HepG2 (cell line): Measurements from ENCODE around the gene OCSTAMP. TPM values are rescaled to one million over a fixed set of nuclear protein-coding genes. Genes with fewer than 3 reads are reported as not detected.

Source experiments
- ATAC-seq: fragments of 200-7000 bp; cut with Tn5 transposase; 3 replicates; pipeline ENCODE4 v1.9.1; 2020; ENCODE audit warnings: mild to moderate bottlenecking, moderate library complexity
- BruUV-seq: library from RNA; stranded (reverse); fragments of 400-500 nt; replicated peaks from 2 replicates; lab custom pipeline; 2021; lab: Mats Ljungman, UMichigan
- CTCF ChIA-PET: fragments of 300-600 bp; formaldehyde crosslinking; extraction: SDS; loops from one replicate; lab custom pipeline; 2021; ENCODE audit warnings: low total read pairs, inconsistent platforms, low intra/inter-chr PET ratio; lab: Yijun Ruan, JAX
- POLR2A ChIA-PET: fragments of 350-600 bp; sonication (Branson Sonifier 250); formaldehyde crosslinking; loops from one replicate; lab custom pipeline; 2020; ENCODE audit warnings: antibody characterized with exemption, inconsistent platforms; lab: Yijun Ruan, JAX
- DNase-seq: peaks from one replicate; pipeline ENCODE4 v3.0.0-alpha.2; 2015; ENCODE audit warnings: low spot score
- FAIRE-seq: peaks from 3 replicates; lab custom pipeline; 2011; peaks lifted over from hg19 to GRCh38; lab: Jason Lieb, UNC
- H2AFZ ChIP-seq: one replicate; pipeline ENCODE4 v1.6.1; 2011; ENCODE audit warnings: low read length, inconsistent platforms
- H3K27ac ChIP-seq: fragments of 300-600 bp; 3 replicates; pipeline ENCODE4 v1.8.0; 2011; ENCODE audit warnings: mixed run types, mild to moderate bottlenecking, mixed read lengths, low read length, inconsistent platforms; ENCODE audit not compliant: insufficient read depth; ENCODE audit errors: extremely low read length
- H3K27me3 ChIP-seq, 2 experiments: fragments of 200-600 bp in 1 of 2; 2 replicates in 1 of 2; 3 replicates in 1 of 2; pipeline versions ENCODE4 v1.6.0 to v1.8.0; 2011; ENCODE audit warnings: low read length in 2 of 2, mild to moderate bottlenecking in 2 of 2, moderate library complexity in 2 of 2, inconsistent platforms in 1 of 2; ENCODE audit not compliant: insufficient read depth in 2 of 2, control insufficient read depth in 1 of 2
- H3K36me3 ChIP-seq, 2 experiments: fragments of 200-600 bp in 1 of 2; replicated peaks in 1 of 2; 2 replicates in 1 of 2; 3 replicates in 1 of 2; pipeline versions ENCODE4 v1.5.1 to v1.8.0; 2011; ENCODE audit warnings: low read length in 2 of 2, inconsistent platforms in 1 of 2; ENCODE audit not compliant: insufficient read depth in 2 of 2, control insufficient read depth in 1 of 2
- H3K4me1 ChIP-seq: 2 replicates; pipeline ENCODE4 v1.5.1; 2012; ENCODE audit warnings: low read length, inconsistent platforms; ENCODE audit not compliant: insufficient read depth
- H3K4me2 ChIP-seq: 2 replicates; pipeline ENCODE4 v1.6.0; 2011; ENCODE audit warnings: low read depth, low read length, inconsistent platforms
- H3K4me3 ChIP-seq, 3 experiments: fragments of 200-600 bp in 1 of 3; sonication (generic), shearing (Covaris generic) in 1 of 3; replicated peaks in 1 of 3; 2 replicates each; pipeline ENCODE4 v1.5.1; 2011 to 2016; ENCODE audit warnings: low read length in 3 of 3, inconsistent platforms in 2 of 3, low read depth in 2 of 3, mild to moderate bottlenecking in 2 of 3, control low read depth in 1 of 3, mixed read lengths in 1 of 3; ENCODE audit not compliant: insufficient read depth in 1 of 3
- H3K79me2 ChIP-seq: one replicate; pipeline ENCODE4 v1.6.1; 2011; ENCODE audit warnings: low read length, inconsistent platforms; ENCODE audit not compliant: insufficient read depth
- H3K9ac ChIP-seq: 2 replicates; pipeline ENCODE4 v1.6.0; 2011; ENCODE audit warnings: mild to moderate bottlenecking, low read depth, low read length, inconsistent platforms; ENCODE audit not compliant: insufficient read depth
- H3K9me3 ChIP-seq: 2 replicates; pipeline ENCODE4 v1.5.1; 2012; ENCODE audit warnings: mild to moderate bottlenecking, low read length
- H4K20me1 ChIP-seq: 2 replicates; pipeline ENCODE4 v1.6.0; 2011; ENCODE audit warnings: inconsistent platforms, mild to moderate bottlenecking, low read length, moderate library complexity; ENCODE audit not compliant: insufficient read depth
- MTF1 ChIP-seq: sonication (generic); formaldehyde crosslinking; IDR thresholded peaks from 2 replicates; pipeline ENCODE4 v1.5.0; 2020; ENCODE audit warnings: missing genetic modification reagents
- NFE2L2 ChIP-seq: fragments of 150-350 bp; IDR thresholded peaks from 2 replicates; pipeline ENCODE4 v1.6.1; 2014; ENCODE audit warnings: low read length
- SP4 ChIP-seq: sonication (generic); formaldehyde crosslinking; IDR thresholded peaks from 2 replicates; pipeline ENCODE4 v1.8.1; 2023; ENCODE audit warnings: mild to moderate bottlenecking, missing genetic modification reagents
- XRCC5 ChIP-seq: fragments of 200-400 bp; formaldehyde crosslinking; optimal IDR thresholded peaks from 2 replicates; pipeline ENCODE3; 2017; ENCODE audit warnings: mild to moderate bottlenecking, low read length
- ZIK1 ChIP-seq: sonication (generic); formaldehyde crosslinking; IDR thresholded peaks from 2 replicates; pipeline ENCODE4 v1.5.0; 2020; ENCODE audit warnings: mild to moderate bottlenecking, low read depth, missing genetic modification reagents, borderline replicate concordance
- ZUFSP ChIP-seq: sonication (generic); formaldehyde crosslinking; IDR thresholded peaks from 2 replicates; pipeline ENCODE4 v1.9.0; 2021; ENCODE audit warnings: missing genetic modification reagents, mild to moderate bottlenecking, borderline replicate concordance
- WGBS: methylation state at CpG from one replicate; pipeline ENCODE4 v1.1.6; 2017; ENCODE audit warnings: low lambda C conversion rate; 5-methylcytosine and 5-hydroxymethylcytosine counted together
- in situ Hi-C: cut with HindIII; loops from 2 replicates; pipeline ENCODE4 v1.10.0; 2017; ENCODE audit warnings: low pct_unique_long_range_greater_than_20kb; ENCODE audit not compliant: extremely low pct_ligation_motif_present
- intact Hi-C: fragments of 100-400 bp; cut with micrococcal nuclease; formaldehyde crosslinking; loops from one replicate; pipeline ENCODE4 v1.10.0; 2022; ENCODE audit not compliant: unreplicated experiment
- polyA plus RNA-seq, 8 experiments: library from polyadenylated mRNA; depleted of rRNA in 3 of 8; stranded (reverse) in 7 of 8; unstranded in 1 of 8; fragments of >200 nt; fragmentation: Illumina TruSeq in 4 of 8; extraction: Trizol in 4 of 8; gene quantifications; 2 replicates each; pipeline versions ENCODE4 v1.2.1 to v1.2.3, GENCODE V29; 2011 to 2016; ENCODE audit warnings: low read depth in 4 of 8, missing spikeins in 1 of 8, mixed read lengths in 1 of 8; ENCODE audit not compliant: insufficient read depth in 1 of 8
- total RNA-seq, 5 experiments: library from RNA; depleted of rRNA; stranded (reverse); fragments of >200 nt; fragmentation: Illumina TruSeq; extraction: Trizol; gene quantifications; 2 replicates each; pipeline ENCODE4 v1.2.3, GENCODE V29; 2016; ENCODE audit warnings: low read depth in 1 of 5

Gene OCSTAMP
- total and polyA plus RNA-seq, 2 of the 13 experiments (the other 11 are each of a cell fraction or from before 2014, with no cell fraction given), result not detected

- ChIA-PET POLR2A (no interaction called here), CTCF (no interaction called here)
- Histone ChIP-seq H3K4me1 (no peaks in the 10 kb centered on the region), H3K4me3 (no peak overlapping the region), H3K4me2 (no peak overlapping the region), H3K36me3 (no peaks in the 10 kb centered on the region), H3K27ac (no peak overlapping the region), H3K9ac (no peak overlapping the region), H2AFZ (no peak overlapping the region), H3K27me3 (peaks cover 0 to 11% of the 10 kb centered on the region in 2 experiments; a peak in 2 of 5 replicates)
- FAIRE-seq (no peak), DNase-seq (no peak), ATAC-seq (no peak)
- WGBS, result 71% methylated on average over 2 of the region's 2 CpGs
- intact Hi-C loops, result no loop called here
- in situ Hi-C loops, result no loop called here
- BruUV-seq, result no TSS peak
- TF ChIP-seq SP4 (CRISPR knock-in tag) (no peak), XRCC5 (no peak), ZUFSP (CRISPR knock-in tag) (no peak)
- TF ChIP-seq, all 625 proteins: peak for 0
- no peaks in the 10 kb centered on the region for H3K79me2 ChIP-seq
- no peaks in the 10 kb centered on the region for H4K20me1 ChIP-seq
- H3K9me3 ChIP-seq, result no peaks in the 10 kb centered on the region
Measured at GRCh38 chr20:46509523-46509922, 40.9 kb downstream of the OCSTAMP start.

- CTCF ChIA-PET, result no interaction called here
- POLR2A ChIA-PET, result no interaction called here
- H3K9ac ChIP-seq, result no peak overlapping the region
- no peaks in the 10 kb centered on the region for H3K79me2 ChIP-seq
- TF ChIP-seq NFE2L2, result peak; percentile 77
- TF ChIP-seq ZIK1 (CRISPR knock-in tag), result no peak
- no peak for TF ChIP-seq MTF1 (CRISPR knock-in tag)
- no peak for ATAC-seq
- H3K27ac ChIP-seq, result no peak overlapping the region
- no peaks in the 10 kb centered on the region for H3K9me3 ChIP-seq
- 33% methylated on average over 4 of the region's 4 CpGs for WGBS
- H3K4me3 ChIP-seq, result no peak overlapping the region
- no peak for DNase-seq
- H4K20me1 ChIP-seq, result no peaks in the 10 kb centered on the region
- intact Hi-C loops (no loop called here), in situ Hi-C loops (no loop called here)
- no peaks in the 10 kb centered on the region for H3K36me3 ChIP-seq
- no peak overlapping the region for H2AFZ ChIP-seq
- H3K27me3 ChIP-seq, result peaks cover 0 to 2% of the 10 kb centered on the region in 2 experiments; a peak in 2 of 5 replicates
- BruUV-seq, result no TSS peak
- H3K4me1 ChIP-seq, result no peaks in the 10 kb centered on the region
- no peak overlapping the region for H3K4me2 ChIP-seq
- no peak for FAIRE-seq
Measured at GRCh38 chr20:46507760-46508407, 42.6 kb downstream of the OCSTAMP start.
